ENCODE results near the gene RASA3. TPM values are rescaled to one million over a fixed set of nuclear protein-coding genes. Genes with fewer than 3 reads are reported as not detected.

Gene RASA3
- total and polyA plus RNA-seq, 2 of the 8 experiments (the other 6 are each of a cell fraction or from before 2014, with no cell fraction given), result 7.5 to 21.9 TPM

- ChIA-PET POLR2A (ENCODE audit: partially characterized antibody) (no interaction called here), CTCF (ENCODE audit: partially characterized antibody) (interaction anchor here (1.0 kb wide), 1 partner anchor 42 kb away, joined by 3 read pairs; no protein-coding TSS in a partner anchor)
- Histone ChIP-seq H2BK20ac (ENCODE audit: low read length) (no peak overlapping the region), H3K9ac (replicated peaks in 1 of 4; ENCODE audit: extremely low read depth in 1 of 4, low read depth in 3 of 4, low read length in 3 of 4) (no peak overlapping the region), H3K79me1 (ENCODE audit: low read depth, low read length) (no peaks in the 10 kb centered on the region), H3K56ac (replicated peaks; ENCODE audit: insufficient read length, low read depth, low read length) (no peak overlapping the region), H3K9me3 (ENCODE audit: insufficient read depth in 2 of 2, low read depth in 1 of 2, low read length in 1 of 2) (no peaks in the 10 kb centered on the region), H3K23me2 (ENCODE audit: low read depth, low read length) (peaks cover 5% of the 10 kb centered on the region; the same call in 1 of the 2 replicates), H2AK5ac (ENCODE audit: low read depth, low read length) (no peak overlapping the region), H3K4me2 (ENCODE audit: insufficient read depth in 1 of 2, low read depth in 2 of 2, low read length in 2 of 2) (no peak overlapping the region), H3K27me3 (replicated peaks in 1 of 4; ENCODE audit: control insufficient read depth in 3 of 4, extremely low read depth in 1 of 4, insufficient read depth in 3 of 4, low read length in 3 of 4) (no peaks in the 10 kb centered on the region), H2BK15ac (ENCODE audit: low read length) (no peak overlapping the region), H3K18ac (ENCODE audit: extremely low read depth, low read length) (no peak overlapping the region), H3K4me1 (replicated peaks in 1 of 4; ENCODE audit: control insufficient read depth in 3 of 4, insufficient read depth in 4 of 4, low read length in 3 of 4) (no peaks in the 10 kb centered on the region), H3K23ac (ENCODE audit: insufficient read length) (no peak overlapping the region), H4K8ac (ENCODE audit: extremely low read depth, insufficient read depth, low read length) (no peak overlapping the region), H3K27ac (ENCODE audit: low read depth, low read length) (no peak overlapping the region), H3K14ac (ENCODE audit: insufficient read length) (no peak overlapping the region), H4K91ac (replicated peaks; ENCODE audit: insufficient read length, low read length) (no peak overlapping the region), H4K20me1 (replicated peaks in 1 of 2; ENCODE audit: control insufficient read depth in 1 of 2, insufficient read depth in 2 of 2, low read length in 2 of 2) (peaks cover 0 to 3% of the 10 kb centered on the region in 2 experiments), H2BK120ac (replicated peaks; ENCODE audit: low read depth, low read length) (no peak overlapping the region), H2BK12ac (ENCODE audit: low read depth, low read length) (no peak overlapping the region), H3K4ac (replicated peaks; ENCODE audit: insufficient read length, low read depth, low read length) (no peak overlapping the region), H3K79me2 (ENCODE audit: control insufficient read depth in 1 of 2, insufficient read depth in 2 of 2, low read length in 2 of 2) (no peaks in the 10 kb centered on the region), H4K5ac (ENCODE audit: insufficient read length, low read depth, low read length) (no peak overlapping the region), H3K4me3 (ENCODE audit: extremely low read depth in 1 of 4, insufficient read depth in 2 of 4, low read depth in 3 of 4, low read length in 4 of 4) (no peak overlapping the region), H3K36me3 (ENCODE audit: control insufficient read depth in 2 of 4, insufficient read depth in 4 of 4, low read length in 3 of 4) (no peaks in the 10 kb centered on the region), H2BK5ac (ENCODE audit: low read depth, low read length) (no peak overlapping the region), H2AFZ (ENCODE audit: low read length) (no peak overlapping the region)
- FAIRE-seq (no peak), DNase-seq (ENCODE audit: low read depth in 1 of 2, low spot score in 2 of 2) (no peak)
- TF ChIP-seq CEBPB (IDR thresholded peaks at IDR 0.05; ENCODE audit: low read depth, low read length) (no peak), ASH2L (IDR thresholded peaks at IDR 0.05; ENCODE audit: low read length) (no peak), ZNF274 (IDR thresholded peaks at IDR 0.05; ENCODE audit: borderline replicate concordance, extremely low read depth, low read length) (no peak), CREB1 (IDR thresholded peaks at IDR 0.05) (no peak)
- TF ChIP-seq, protein P1, sequence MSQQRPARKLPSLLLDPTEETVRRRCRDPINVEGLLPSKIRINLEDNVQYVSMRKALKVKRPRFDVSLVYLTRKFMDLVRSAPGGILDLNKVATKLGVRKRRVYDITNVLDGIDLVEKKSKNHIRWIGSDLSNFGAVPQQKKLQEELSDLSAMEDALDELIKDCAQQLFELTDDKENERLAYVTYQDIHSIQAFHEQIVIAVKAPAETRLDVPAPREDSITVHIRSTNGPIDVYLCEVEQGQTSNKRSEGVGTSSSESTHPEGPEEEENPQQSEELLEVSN (IDR thresholded peaks at IDR 0.05), result no peak
- 93% methylated on average over 19 of the region's 19 CpGs; no CpG with 5 or more reads in 1 of the 2 experiments for WGBS, 2 experiments (ENCODE audit: extremely low coverage in 1 of 2, insufficient coverage in 1 of 2, insufficient read length in 1 of 2, insufficient replicate concordance in 2 of 2, low coverage in 1 of 2, low lambda C conversion rate in 2 of 2, missing lambda C conversion rate in 1 of 2)
Observed at GRCh38 chr13:114011226-114011625, 121.2 kb downstream of the RASA3 start.
